ENCODE results near the gene ZNF652.

Gene ZNF652

GRCh38 chr17:49339354-49339753, 22.7 kb downstream of the ZNF652 start:
- ChIA-PET POLR2A (interaction anchor here (1.1 kb wide), 1 partner anchor 23 kb away, joined by 3 read pairs; no protein-coding TSS in a partner anchor), CTCF (interaction anchor here (1.0 kb wide), 1 partner anchor 29 kb away, joined by 3 read pairs; no protein-coding TSS in a partner anchor)
- DNase-seq (ENCODE audit: extremely low spot score): no peak
- no peak for TF ChIP-seq FOXM1 (IDR thresholded peaks at IDR 0.05; ENCODE audit: borderline replicate concordance)
- no peak for TF ChIP-seq NFRKB (IDR thresholded peaks at IDR 0.05)
- TF ChIP-seq SP1 (IDR thresholded peaks at IDR 0.05): no peak
- TF ChIP-seq BHLHE40 (IDR thresholded peaks at IDR 0.05; ENCODE audit: borderline replicate concordance): no peak
- TF ChIP-seq FOXA1 (IDR thresholded peaks at IDR 0.05): no peak
- no peak for TF ChIP-seq ELF4 (IDR thresholded peaks at IDR 0.05)
- no peak for TF ChIP-seq LEF1 (IDR thresholded peaks at IDR 0.05; ENCODE audit: borderline replicate concordance)
- no peak for TF ChIP-seq FOXK2 (IDR thresholded peaks at IDR 0.05)
- TF ChIP-seq ZNF384 (IDR thresholded peaks at IDR 0.05): no peak
- TF ChIP-seq L3MBTL2 (conservative IDR thresholded peaks at IDR 0.05): no peak
- no peak for TF ChIP-seq CTBP1 (IDR thresholded peaks at IDR 0.05; ENCODE audit: borderline replicate concordance)
- TF ChIP-seq HDGF (IDR thresholded peaks at IDR 0.05; ENCODE audit: borderline replicate concordance): no peak
- no peak for TF ChIP-seq SUZ12 (IDR thresholded peaks at IDR 0.05)

- DNase-seq (ENCODE audit: extremely low spot score): no peak
- POLR2A ChIA-PET: interaction anchor here (1.1 kb wide), 1 partner anchor 24 kb away, joined by 3 read pairs; no protein-coding TSS in a partner anchor
- CTCF ChIA-PET: interaction anchor here (1.0 kb wide), 1 partner anchor 30 kb away, joined by 3 read pairs; no protein-coding TSS in a partner anchor
- TF ChIP-seq ZNF384 (IDR thresholded peaks at IDR 0.05): peak; percentile 66
- no peak for TF ChIP-seq FOXK2 (IDR thresholded peaks at IDR 0.05)
- TF ChIP-seq FOXA1 (IDR thresholded peaks at IDR 0.05): no peak
Measured at GRCh38 chr17:49338883-49339282, 23.2 kb downstream of the ZNF652 start.

- DNase-seq (ENCODE audit: extremely low spot score): no peak
- CTCF ChIA-PET: interaction anchor here (0.6 to 1.2 kb wide), 2 partner anchors 23 to 48 kb away, joined by 3 to 4 read pairs; no protein-coding TSS in a partner anchor
- POLR2A ChIA-PET: no interaction called here
- TF ChIP-seq ELF4 (IDR thresholded peaks at IDR 0.05) (no peak), NFRKB (IDR thresholded peaks at IDR 0.05) (no peak), FOXK2 (IDR thresholded peaks at IDR 0.05) (no peak), ARNT (IDR thresholded peaks at IDR 0.05) (no peak), SP1 (IDR thresholded peaks at IDR 0.05) (no peak), L3MBTL2 (conservative IDR thresholded peaks at IDR 0.05) (no peak), ZNF384 (IDR thresholded peaks at IDR 0.05) (no peak), HDGF (IDR thresholded peaks at IDR 0.05; ENCODE audit: borderline replicate concordance) (no peak), CTBP1 (IDR thresholded peaks at IDR 0.05; ENCODE audit: borderline replicate concordance) (no peak), FOXM1 (IDR thresholded peaks at IDR 0.05; ENCODE audit: borderline replicate concordance) (no peak), PKNOX1 (IDR thresholded peaks at IDR 0.05) (no peak), BHLHE40 (IDR thresholded peaks at IDR 0.05; ENCODE audit: borderline replicate concordance) (no peak), LEF1 (IDR thresholded peaks at IDR 0.05; ENCODE audit: borderline replicate concordance) (no peak), TARDBP (IDR thresholded peaks at IDR 0.05) (no peak)
Measured at GRCh38 chr17:49337884-49338283, 24.2 kb downstream of the ZNF652 start.

GRCh38 chr17:49334744-49335512, 27.1 kb downstream of the ZNF652 start:
- TF ChIP-seq ZNF384 (IDR thresholded peaks at IDR 0.05): no peak
- no peak for TF ChIP-seq L3MBTL2 (conservative IDR thresholded peaks at IDR 0.05)
- TF ChIP-seq PKNOX1 (IDR thresholded peaks at IDR 0.05): no peak
- no peak for TF ChIP-seq TARDBP (IDR thresholded peaks at IDR 0.05)
- no peak for TF ChIP-seq ELF4 (IDR thresholded peaks at IDR 0.05)
- TF ChIP-seq FOXA1 (IDR thresholded peaks at IDR 0.05): no peak
- no peak for TF ChIP-seq BHLHE40 (IDR thresholded peaks at IDR 0.05; ENCODE audit: borderline replicate concordance)
- no peak for DNase-seq (ENCODE audit: extremely low spot score)
- POLR2A ChIA-PET: interaction anchor here (0.5 kb wide), 1 partner anchor 17 kb away, joined by 3 read pairs; no protein-coding TSS in a partner anchor
- CTCF ChIA-PET: interaction anchor here (1.1 to 1.5 kb wide), 2 partner anchors 18 to 33 kb away, joined by 3 to 5 read pairs; no protein-coding TSS in a partner anchor

- DNase-seq (ENCODE audit: extremely low spot score): no peak
Measured at GRCh38 chr17:49333804-49334203, 28.2 kb downstream of the ZNF652 start.

More at GRCh38 chr17:49333804-49334203, 28.2 kb downstream of the ZNF652 start:
- TF ChIP-seq LEF1 (IDR thresholded peaks at IDR 0.05; ENCODE audit: borderline replicate concordance): no peak
- no peak for TF ChIP-seq FOXM1 (IDR thresholded peaks at IDR 0.05; ENCODE audit: borderline replicate concordance)
- no peak for TF ChIP-seq ELF4 (IDR thresholded peaks at IDR 0.05)
- TF ChIP-seq HDGF (IDR thresholded peaks at IDR 0.05; ENCODE audit: borderline replicate concordance): no peak
- TF ChIP-seq PKNOX1 (IDR thresholded peaks at IDR 0.05): no peak
- TF ChIP-seq SP1 (IDR thresholded peaks at IDR 0.05): no peak
- TF ChIP-seq FOXK2 (IDR thresholded peaks at IDR 0.05): no peak
- no peak for TF ChIP-seq CTBP1 (IDR thresholded peaks at IDR 0.05; ENCODE audit: borderline replicate concordance)
- TF ChIP-seq ZNF384 (IDR thresholded peaks at IDR 0.05): no peak
- no peak for TF ChIP-seq TARDBP (IDR thresholded peaks at IDR 0.05)
- no peak for TF ChIP-seq SUZ12 (IDR thresholded peaks at IDR 0.05)
- no peak for TF ChIP-seq BHLHE40 (IDR thresholded peaks at IDR 0.05; ENCODE audit: borderline replicate concordance)
- TF ChIP-seq L3MBTL2 (conservative IDR thresholded peaks at IDR 0.05): no peak
- TF ChIP-seq NFRKB (IDR thresholded peaks at IDR 0.05): no peak
- no peak for TF ChIP-seq FOXA1 (IDR thresholded peaks at IDR 0.05)
- CTCF ChIA-PET: no interaction called here
- POLR2A ChIA-PET: no interaction called here
